GM10248 (cell line): Measurements from ENCODE around the gene PTGFRN.

ENCODE experiments used
- CTCF ChIA-PET: fragments of 300-600 bp; sonication (Branson Sonifier 250); formaldehyde crosslinking; extraction: SDS; loops from one replicate; lab custom pipeline; 2021; ENCODE audit warnings: antibody characterized with exemption; lab: Yijun Ruan, JAX
- POLR2A ChIA-PET: fragments of 350-650 bp; sonication (Branson Sonifier 250); formaldehyde crosslinking; extraction: SDS; loops from one replicate; lab custom pipeline; 2020; ENCODE audit warnings: antibody characterized with exemption; lab: Yijun Ruan, JAX
- DNase-seq: peaks from one replicate; pipeline ENCODE4 v3.0.0; 2012; ENCODE audit errors: extremely low spot score
- CTCF ChIP-seq: IDR thresholded peaks from 2 replicates; pipeline ENCODE4 v1.5.1; 2012; ENCODE audit warnings: mild to moderate bottlenecking, low read depth; ENCODE audit errors: extremely low read depth, missing control alignments, control extremely low read depth

PTGFRN gene

DNA sequence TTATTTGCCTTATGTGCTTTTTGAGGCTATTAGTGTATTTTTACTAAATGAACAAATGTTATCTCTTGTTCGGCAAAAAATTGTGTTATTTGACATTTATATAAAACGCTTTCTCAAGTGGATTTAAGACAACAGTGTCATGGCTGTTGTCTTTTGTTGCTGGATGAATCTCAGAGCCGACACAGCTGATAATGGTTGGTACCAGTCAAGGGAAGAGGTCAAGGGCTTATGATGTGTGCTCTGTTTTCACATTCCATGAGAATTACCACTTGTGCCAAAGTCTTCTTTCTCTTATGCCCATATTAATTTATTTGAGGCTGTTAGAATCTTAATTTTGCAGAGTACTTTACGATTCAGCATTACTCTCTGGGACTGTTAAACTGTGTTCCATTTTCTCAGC is 74.0 kb downstream of the PTGFRN start:
- TF ChIP-seq CTCF, result no peak
- ChIA-PET CTCF (interaction anchor here (1.7 to 2.0 kb wide), 2 partner anchors 12 to 26 kb away, joined by 4 read pairs; no protein-coding TSS in a partner anchor), POLR2A (no interaction called here)
- DNase-seq, result no peak

GRCh38 chr1:116984406-116985160 is 74.9 kb downstream of the PTGFRN start:
- CTCF ChIA-PET, result interaction anchor here (1.7 to 2.0 kb wide), 2 partner anchors 11 to 25 kb away, joined by 4 read pairs; no protein-coding TSS in a partner anchor
- POLR2A ChIA-PET, result no interaction called here
- DNase-seq, result no peak
- TF ChIP-seq CTCF, result no peak

DNA sequence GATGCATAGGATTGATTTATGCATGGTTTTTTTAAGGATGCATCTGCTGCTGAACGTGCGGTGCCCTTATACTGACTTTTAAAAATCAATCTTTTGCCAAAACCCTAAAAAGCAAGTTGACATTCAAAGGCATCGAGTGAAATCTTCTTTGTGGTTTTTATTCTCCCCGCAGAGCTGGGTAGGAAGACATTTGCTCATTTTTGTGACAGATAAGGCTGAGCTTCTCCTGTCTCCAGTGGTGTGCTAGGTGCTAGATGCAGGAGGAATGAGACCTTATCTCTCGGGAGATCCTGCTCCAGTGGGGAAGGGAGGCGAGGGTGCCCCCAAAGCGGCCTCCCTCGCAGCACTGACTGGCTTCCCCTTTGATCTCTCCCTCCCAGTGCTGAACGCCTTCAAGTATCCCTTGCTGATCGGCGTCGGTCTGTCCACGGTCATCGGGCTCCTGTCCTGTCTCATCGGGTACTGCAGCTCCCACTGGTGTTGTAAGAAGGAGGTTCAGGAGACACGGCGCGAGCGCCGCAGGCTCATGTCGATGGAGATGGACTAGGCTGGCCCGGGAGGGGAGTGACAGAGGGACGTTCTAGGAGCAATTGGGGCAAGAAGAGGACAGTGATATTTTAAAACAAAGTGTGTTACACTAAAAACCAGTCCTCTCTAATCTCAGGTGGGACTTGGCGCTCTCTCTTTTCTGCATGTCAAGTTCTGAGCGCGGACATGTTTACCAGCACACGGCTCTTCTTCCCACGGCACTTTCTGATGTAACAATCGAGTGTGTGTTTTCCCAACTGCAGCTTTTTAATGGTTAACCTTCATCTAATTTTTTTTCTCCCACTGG is 76.9 kb downstream of the PTGFRN start:
- TF ChIP-seq CTCF, result no peak
- ChIA-PET CTCF (interaction anchor here (1.7 kb wide), 1 partner anchor 10 kb away, joined by 5 read pairs; no protein-coding TSS in a partner anchor), POLR2A (no interaction called here)
- no peak for DNase-seq

GRCh38 chr1:116987256-116987555 is 77.5 kb downstream of the PTGFRN start:
- DNase-seq, result no peak
- ChIA-PET POLR2A (no interaction called here), CTCF (interaction anchor here (1.7 kb wide), 1 partner anchor 9 kb away, joined by 5 read pairs; no protein-coding TSS in a partner anchor)
- TF ChIP-seq CTCF, result no peak

DNA sequence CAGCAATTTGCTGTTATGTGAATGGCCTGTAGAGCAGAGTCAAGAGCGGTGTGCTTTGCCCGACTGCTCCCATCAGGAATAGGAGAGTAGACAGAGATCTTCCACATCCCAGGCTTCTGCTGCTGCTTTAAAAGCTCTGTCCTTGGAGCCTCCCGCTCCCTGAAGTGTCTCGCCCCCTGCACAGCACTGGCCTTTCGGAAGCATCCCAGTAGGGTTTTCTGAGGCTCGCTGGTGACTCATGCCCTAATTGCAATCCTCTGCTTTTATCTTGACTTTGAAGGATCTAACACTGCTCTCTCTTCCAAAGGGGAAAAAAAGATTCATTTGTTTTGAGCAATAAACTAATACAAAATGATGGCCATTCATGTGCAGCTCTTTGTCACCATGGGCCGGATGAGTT is 78.5 kb downstream of the PTGFRN start:
- POLR2A ChIA-PET, result no interaction called here
- CTCF ChIA-PET, result interaction anchor here (0.9 to 1.7 kb wide), 2 partner anchors 8 to 264 kb away, joined by 4 to 5 read pairs; no protein-coding TSS in a partner anchor
- no peak for TF ChIP-seq CTCF
- DNase-seq, result no peak

- DNase-seq, result no peak
- POLR2A ChIA-PET, result no interaction called here
- TF ChIP-seq CTCF, result no peak
- CTCF ChIA-PET, result interaction anchor here (0.9 kb wide), 1 partner anchor 264 kb away, joined by 4 read pairs; no protein-coding TSS in a partner anchor
These were observed 79.2 kb downstream of the PTGFRN start for GRCh38 chr1:116988908-116989307.
